Right cardiac atrium (tissue), 5 donors: ENCODE measurements around the gene LMTK2. TPM values are rescaled to one million over a fixed set of nuclear protein-coding genes. Genes with fewer than 3 reads are reported as not detected.

ENCODE experiments used
- ATAC-seq, 2 donors: fragments of 200-7000 bp; cut with Tn5 transposase; one replicate each; pipeline versions ENCODE4 v1.8.0 to v1.9.1; 2020; ENCODE audit warnings: moderate library complexity in 2 of 2, mild to moderate bottlenecking in 1 of 2
- DNase-seq, 3 donors: peaks; one replicate each; pipeline ENCODE4 v3.0.0-alpha.2; 2020
- H3K27ac ChIP-seq: one replicate; pipeline ENCODE4 v1.5.1; 2013; ENCODE audit warnings: mild to moderate bottlenecking, low read length, control low read depth, moderate library complexity
- H3K27me3 ChIP-seq: one replicate; pipeline ENCODE4 v1.6.1; 2013; ENCODE audit not compliant: control insufficient read depth, insufficient read depth
- H3K4me1 ChIP-seq: one replicate; pipeline ENCODE4 v1.6.1; 2013; ENCODE audit warnings: low read length; ENCODE audit not compliant: control insufficient read depth, insufficient read depth
- H3K4me3 ChIP-seq: one replicate; pipeline ENCODE4 v1.5.1; 2013; ENCODE audit warnings: low read length, control low read depth
- H3K9me3 ChIP-seq: one replicate; pipeline ENCODE4 v1.6.1; 2013; ENCODE audit warnings: low read length; ENCODE audit not compliant: control insufficient read depth
- WGBS: extraction: QIAGEN DNeasy Blood & Tissue Kit; methylation state at CpG from one replicate; pipeline ENCODE4 v1.1.7; 2013; 5-methylcytosine and 5-hydroxymethylcytosine counted together
- intact Hi-C, 4 donors: fragments of 100-400 bp; cut with DNase I; formaldehyde crosslinking; loops; one replicate each; pipeline versions ENCODE4 v1.11.0 to v1.14.0; 2022 to 2023
- long read RNA-seq, 4 donors: library from polyadenylated mRNA; unstranded; transcript quantifications; one replicate each; pipeline ENCODE4 v2.0.0, GENCODE V29; 2020 to 2021
- polyA plus RNA-seq: library from polyadenylated mRNA; stranded (reverse); fragments of 200-250 nt; gene quantifications from one replicate; pipeline ENCODE4 v1.2.3, GENCODE V29; 2013
- total RNA-seq, 4 donors: library from RNA; stranded (reverse); fragmentation: NEBNext Ultra II Directional; extraction: Animal tissue kit (Norgen Biotek cat#: 25700); gene quantifications; one replicate each; pipeline ENCODE4 v1.2.1, GENCODE V29; 2021
- donor health status: healthy with polysubstance abuse.
- donor health status: DM: no; HTN: yes; CAD: no.
- donor health status: DM: no; HTN: no; CAD: no.
- donor health status: DM: no; HTN: yes; CAD: no; lungs with severe emphysema.
- donor health status: DM: yes; HTN: yes; CAD: no.

LMTK2 gene
- total RNA-seq (10 to 100 TPM; 36.4 to 38.5 (median 37.1) TPM), polyA plus RNA-seq (13.1 TPM)
- long read RNA-seq, donor 1, partial matches to known transcripts = 32 of 40 reads
- long read RNA-seq, donor 1, other reads (novel, unspliced or antisense) = 8 of 40 reads
- long read RNA-seq, donor 2, partial matches to known transcripts = 4 of 11 reads
- long read RNA-seq, donor 2, other reads (novel, unspliced or antisense) = 7 of 11 reads
- long read RNA-seq, donor 3, partial matches to known transcripts = 61 of 68 reads
- long read RNA-seq, donor 3, other reads (novel, unspliced or antisense) = 7 of 68 reads
- long read RNA-seq, donor 4, partial matches to known transcripts = 11 of 13 reads
- long read RNA-seq, donor 4, other reads (novel, unspliced or antisense) = 2 of 13 reads

GRCh38 chr7:98106647-98107312 lies at the start of gene LMTK2:
Gene LMTK2 (plus strand): TSS chr7:98106862. CDS start chr7:98107178, 316 bp downstream.
- peak; percentile 95 to 99 (median 98) for DNase-seq
- Histone ChIP-seq H3K4me1 (no peaks in the 10 kb centered on the region), H3K9me3 (no peaks in the 10 kb centered on the region), H3K4me3 (peak within 1 kb of the TSS; percentile 85), H3K27me3 (no peaks in the 10 kb centered on the region), H3K27ac (peak within 1 kb of the TSS; percentile 73)
- WGBS = under 1% methylated on average over 75 of the region's 75 CpGs
- peak; percentile 100 for ATAC-seq
- intact Hi-C loops = loop anchor here in 3 of 4 donors (2.0 to 5.0 kb wide), 2 partner anchors 58 to 61 kb away; no protein-coding TSS in a partner anchor

- no peak overlapping the region for H3K4me3 ChIP-seq
- no peaks in the 10 kb centered on the region for H3K27me3 ChIP-seq
- no peaks in the 10 kb centered on the region for H3K9me3 ChIP-seq
- ATAC-seq (no peak), DNase-seq (no peak)
- WGBS = 94% methylated on average over 2 of the region's 2 CpGs
- no peaks in the 10 kb centered on the region for H3K4me1 ChIP-seq
- intact Hi-C loops = no loop called here
- no peak overlapping the region for H3K27ac ChIP-seq
Measured at GRCh38 chr7:98057157-98057556, 49.5 kb upstream of the LMTK2 start.

- H3K4me1 ChIP-seq = no peaks in the 10 kb centered on the region
- H3K27ac ChIP-seq = no peak overlapping the region
- DNase-seq (no peak), ATAC-seq (no peak)
- intact Hi-C loops = no loop called here
- H3K27me3 ChIP-seq = no peaks in the 10 kb centered on the region
- WGBS = 71% methylated on average over 10 of the region's 10 CpGs
- H3K4me3 ChIP-seq = no peak overlapping the region
- H3K9me3 ChIP-seq = peaks cover 3% of the 10 kb centered on the region
Measured at GRCh38 chr7:98058186-98058585, 48.5 kb upstream of the LMTK2 start.

GRCh38 chr7:98064233-98064632 lies 42.4 kb upstream of the LMTK2 start:
- H3K4me1 ChIP-seq = no peaks in the 10 kb centered on the region
- H3K9me3 ChIP-seq = peaks cover 3% of the 10 kb centered on the region
- ATAC-seq (no peak), DNase-seq (no peak)
- H3K4me3 ChIP-seq = no peak overlapping the region
- 83% methylated on average over 1 of the region's 1 CpG for WGBS
- no peak overlapping the region for H3K27ac ChIP-seq
- intact Hi-C loops = no loop called here
- no peaks in the 10 kb centered on the region for H3K27me3 ChIP-seq

- intact Hi-C loops = no loop called here
- no peaks in the 10 kb centered on the region for H3K27me3 ChIP-seq
- no peak overlapping the region for H3K4me3 ChIP-seq
- ATAC-seq (no peak), DNase-seq (no peak)
- no peak overlapping the region for H3K27ac ChIP-seq
- H3K9me3 ChIP-seq = peaks cover 3% of the 10 kb centered on the region
- 81% methylated on average over 5 of the region's 5 CpGs for WGBS
- no peaks in the 10 kb centered on the region for H3K4me1 ChIP-seq
Measured at GRCh38 chr7:98066208-98066607, 40.5 kb upstream of the LMTK2 start.

- ATAC-seq = no peak
- 50% methylated on average over 9 of the region's 9 CpGs for WGBS
- Histone ChIP-seq H3K27me3 (no peaks in the 10 kb centered on the region), H3K27ac (no peak overlapping the region), H3K9me3 (peaks cover 3% of the 10 kb centered on the region), H3K4me3 (no peak overlapping the region), H3K4me1 (no peaks in the 10 kb centered on the region)
- no peak for DNase-seq
- intact Hi-C loops = no loop called here
Measured at GRCh38 chr7:98066934-98067507, 39.6 kb upstream of the LMTK2 start.

GRCh38 chr7:98073047-98073446 lies 33.6 kb upstream of the LMTK2 start:
- Histone ChIP-seq H3K9me3 (no peaks in the 10 kb centered on the region), H3K4me3 (no peak overlapping the region), H3K27me3 (no peaks in the 10 kb centered on the region), H3K27ac (no peak overlapping the region), H3K4me1 (no peaks in the 10 kb centered on the region)
- DNase-seq (no peak), ATAC-seq (no peak)
- intact Hi-C loops = no loop called here
- WGBS = 88% methylated on average over 14 of the region's 14 CpGs

- 86% methylated on average over 2 of the region's 2 CpGs for WGBS
- no peak for DNase-seq
- intact Hi-C loops = no loop called here
- no peaks in the 10 kb centered on the region for H3K9me3 ChIP-seq
- ATAC-seq = no peak
- no peak overlapping the region for H3K27ac ChIP-seq
- no peak overlapping the region for H3K4me3 ChIP-seq
- no peaks in the 10 kb centered on the region for H3K4me1 ChIP-seq
- H3K27me3 ChIP-seq = no peaks in the 10 kb centered on the region
Measured at GRCh38 chr7:98075801-98076200, 30.9 kb upstream of the LMTK2 start.

- 74% methylated on average over 3 of the region's 3 CpGs for WGBS
- ATAC-seq (no peak), DNase-seq (no peak)
- intact Hi-C loops = no loop called here
- H3K27ac ChIP-seq = no peak overlapping the region
- no peaks in the 10 kb centered on the region for H3K9me3 ChIP-seq
- H3K27me3 ChIP-seq = no peaks in the 10 kb centered on the region
- H3K4me1 ChIP-seq = no peaks in the 10 kb centered on the region
- no peak overlapping the region for H3K4me3 ChIP-seq
Measured at GRCh38 chr7:98077762-98078161, 28.9 kb upstream of the LMTK2 start.

GRCh38 chr7:98078197-98078870 lies 28.3 kb upstream of the LMTK2 start:
- 73% methylated on average over 11 of the region's 11 CpGs for WGBS
- DNase-seq (no peak), ATAC-seq (no peak)
- Histone ChIP-seq H3K4me3 (no peak overlapping the region), H3K27ac (no peak overlapping the region), H3K9me3 (no peaks in the 10 kb centered on the region), H3K27me3 (no peaks in the 10 kb centered on the region), H3K4me1 (no peaks in the 10 kb centered on the region)
- intact Hi-C loops = no loop called here
